GM23338 (cell line): Measurements from ENCODE around the gene TSSC4. TPM values are rescaled to one million over a fixed set of nuclear protein-coding genes. Genes with fewer than 3 reads are reported as not detected.

ENCODE experiments used
- ATAC-seq: fragments of 200-7000 bp; cut with Tn5 transposase; 3 replicates; pipeline ENCODE4 v1.9.1; 2020
- DNase-seq: peaks from one replicate; pipeline ENCODE4 v3.0.0-alpha.2; 2015; ENCODE audit warnings: low spot score
- H2AFZ ChIP-seq: fragments of 200-600 bp; sonication (generic); 2 replicates; pipeline ENCODE4 v1.8.0; 2016; ENCODE audit warnings: antibody characterized with exemption, mild to moderate bottlenecking, moderate library complexity
- H3F3A ChIP-seq: fragments of 200-600 bp; sonication (generic); replicated peaks from 2 replicates; pipeline ENCODE4 v1.8.0; 2017; ENCODE audit warnings: antibody characterized with exemption, mixed run types, low read depth
- H3K27ac ChIP-seq: fragments of 200-600 bp; sonication (generic); 2 replicates; pipeline ENCODE4 v1.6.1; 2016; ENCODE audit warnings: low read depth
- H3K27me3 ChIP-seq: fragments of 200-600 bp; sonication (generic); 2 replicates; pipeline ENCODE4 v1.8.0; 2016; ENCODE audit warnings: mild to moderate bottlenecking, mixed run types, moderate library complexity; ENCODE audit not compliant: insufficient read depth
- H3K36me3 ChIP-seq: fragments of 200-600 bp; sonication (generic); 2 replicates; pipeline ENCODE4 v1.8.0; 2016; ENCODE audit warnings: mild to moderate bottlenecking; ENCODE audit not compliant: insufficient read depth
- H3K4me1 ChIP-seq: fragments of 200-600 bp; sonication (generic); 2 replicates; pipeline ENCODE4 v1.8.0; 2016; ENCODE audit warnings: mild to moderate bottlenecking, moderate library complexity; ENCODE audit not compliant: insufficient read depth
- H3K4me2 ChIP-seq: fragments of 200-600 bp; sonication (generic); 2 replicates; pipeline ENCODE4 v1.7.1; 2017; ENCODE audit warnings: mixed run types
- H3K4me3 ChIP-seq: fragments of 200-600 bp; sonication (generic); 2 replicates; pipeline ENCODE4 v1.6.1; 2016; ENCODE audit warnings: mixed run types
- H3K79me2 ChIP-seq: fragments of 200-600 bp; sonication (generic); replicated peaks from 2 replicates; pipeline ENCODE4 v1.8.0; 2017; ENCODE audit warnings: mild to moderate bottlenecking; ENCODE audit not compliant: insufficient read depth
- H3K9me2 ChIP-seq: fragments of 200-600 bp; sonication (generic); 2 replicates; pipeline ENCODE4 v1.8.0; 2017; ENCODE audit not compliant: insufficient read depth
- H4K20me1 ChIP-seq: fragments of 200-600 bp; sonication (generic); replicated peaks from 2 replicates; pipeline ENCODE4 v1.8.0; 2017; ENCODE audit warnings: mild to moderate bottlenecking; ENCODE audit not compliant: insufficient read depth
- H3K27ac Mint-ChIP-seq: 2 replicates; pipeline ENCODE4 v1.8.0; 2020; ENCODE audit warnings: inconsistent platforms, mild to moderate bottlenecking, moderate library complexity, mixed read lengths
- H3K27me3 Mint-ChIP-seq: 3 replicates; pipeline ENCODE4 v1.8.0; 2022; ENCODE audit warnings: low read depth, mild to moderate bottlenecking, moderate library complexity, mixed read lengths, inconsistent platforms; ENCODE audit not compliant: insufficient read depth, poor library complexity
- H3K36me3 Mint-ChIP-seq: 3 replicates; pipeline ENCODE4 v1.8.0; 2021; ENCODE audit warnings: low read depth, mild to moderate bottlenecking, inconsistent platforms, moderate library complexity, mixed read lengths
- H3K4me1 Mint-ChIP-seq: 3 replicates; pipeline ENCODE4 v1.8.0; 2020; ENCODE audit warnings: mild to moderate bottlenecking, inconsistent platforms, mixed read lengths
- H3K4me3 Mint-ChIP-seq: 3 replicates; pipeline ENCODE4 v1.8.0; 2021; ENCODE audit warnings: moderate library complexity, mild to moderate bottlenecking, inconsistent platforms, mixed read lengths
- H3K9me3 Mint-ChIP-seq: 3 replicates; pipeline ENCODE4 v1.8.0; 2020; ENCODE audit warnings: moderate library complexity, mild to moderate bottlenecking, inconsistent platforms, mixed read lengths
- CREB1 ChIP-seq: fragments of 250-450 bp; sonication (Bioruptor Pico); IDR thresholded peaks from 2 replicates; pipeline ENCODE4 v1.5.0; 2020; ENCODE audit warnings: low read depth, mild to moderate bottlenecking, moderate library complexity
- EZH2 ChIP-seq: fragments of 200-600 bp; sonication (generic); IDR thresholded peaks from one replicate; pipeline ENCODE4 v1.8.0; 2017; ENCODE audit warnings: antibody characterized with exemption, mild to moderate bottlenecking, low read depth; ENCODE audit not compliant: unreplicated experiment
- EZH2phosphoT487 ChIP-seq: fragments of 200-600 bp; sonication (generic); IDR thresholded peaks from one replicate; pipeline ENCODE4 v1.8.1; 2018; ENCODE audit warnings: antibody characterized with exemption; ENCODE audit not compliant: unreplicated experiment
- NANOG ChIP-seq: IDR thresholded peaks from 2 replicates; pipeline ENCODE4 v1.6.1; 2016; ENCODE audit warnings: antibody characterized with exemption, borderline replicate concordance
- POLR2AphosphoS5 ChIP-seq: IDR thresholded peaks from 2 replicates; pipeline ENCODE4 v1.6.1; 2016; ENCODE audit warnings: antibody characterized with exemption, low read depth
- ZNF114 ChIP-seq: fragments of 250-450 bp; sonication (Bioruptor Pico); IDR thresholded peaks from 2 replicates; pipeline ENCODE4 v1.5.0; 2020; ENCODE audit warnings: mild to moderate bottlenecking, moderate library complexity
- polyA plus RNA-seq: library from polyadenylated mRNA; unstranded; fragments of >200 nt; fragmentation: Nextera tagmentation; extraction: Ambion mirVana; gene quantifications from 2 replicates; pipeline ENCODE4 v1.2.1, GENCODE V29; 2016
- total RNA-seq: library from RNA; depleted of rRNA; stranded (reverse); fragments of >200 nt; shearing (Covaris generic); gene quantifications from 2 replicates; pipeline ENCODE4 v1.2.3, GENCODE V29; 2014
- TF ChIP-seq, protein P1 (sequence below): fragments of 250-450 bp; sonication (Bioruptor Pico); IDR thresholded peaks from 2 replicates; pipeline ENCODE4 v1.5.0; 2020; ENCODE audit warnings: mild to moderate bottlenecking, moderate library complexity
- TF ChIP-seq, protein P2 (sequence below), 2 experiments: fragments of 200-600 bp in 1 of 2; sonication (generic) in 1 of 2; conservative IDR thresholded peaks; 2 replicates each; pipeline versions ENCODE4 v1.5.1 to v1.6.1; 2016 to 2017; ENCODE audit warnings: antibody characterized with exemption in 2 of 2, low read depth in 2 of 2, mild to moderate bottlenecking in 2 of 2, moderate library complexity in 1 of 2
- TF ChIP-seq, protein P3 (sequence below): IDR thresholded peaks from 2 replicates; pipeline ENCODE4 v1.6.1; 2016; ENCODE audit warnings: antibody characterized with exemption

The TSSC4 gene
- total and polyA plus RNA-seq, 2 experiments from 2014 or later, result 27.5 to 44.3 TPM

DNA sequence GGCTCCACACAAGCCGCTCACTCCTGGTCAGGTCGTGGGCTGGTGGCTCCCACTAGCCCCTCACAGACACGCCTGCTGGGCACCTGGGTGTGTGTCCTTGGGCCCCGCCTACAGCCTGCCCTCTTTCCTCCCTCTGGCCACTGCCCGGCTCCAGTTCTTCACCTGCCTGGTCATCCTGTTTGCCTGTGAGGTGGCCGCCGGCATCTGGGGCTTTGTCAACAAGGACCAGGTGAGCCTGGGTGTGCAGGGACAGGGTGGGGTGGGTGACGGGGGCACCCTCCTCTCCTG lies 5.8 kb upstream of the TSSC4 start (continued):
- TF ChIP-seq, protein P1, sequence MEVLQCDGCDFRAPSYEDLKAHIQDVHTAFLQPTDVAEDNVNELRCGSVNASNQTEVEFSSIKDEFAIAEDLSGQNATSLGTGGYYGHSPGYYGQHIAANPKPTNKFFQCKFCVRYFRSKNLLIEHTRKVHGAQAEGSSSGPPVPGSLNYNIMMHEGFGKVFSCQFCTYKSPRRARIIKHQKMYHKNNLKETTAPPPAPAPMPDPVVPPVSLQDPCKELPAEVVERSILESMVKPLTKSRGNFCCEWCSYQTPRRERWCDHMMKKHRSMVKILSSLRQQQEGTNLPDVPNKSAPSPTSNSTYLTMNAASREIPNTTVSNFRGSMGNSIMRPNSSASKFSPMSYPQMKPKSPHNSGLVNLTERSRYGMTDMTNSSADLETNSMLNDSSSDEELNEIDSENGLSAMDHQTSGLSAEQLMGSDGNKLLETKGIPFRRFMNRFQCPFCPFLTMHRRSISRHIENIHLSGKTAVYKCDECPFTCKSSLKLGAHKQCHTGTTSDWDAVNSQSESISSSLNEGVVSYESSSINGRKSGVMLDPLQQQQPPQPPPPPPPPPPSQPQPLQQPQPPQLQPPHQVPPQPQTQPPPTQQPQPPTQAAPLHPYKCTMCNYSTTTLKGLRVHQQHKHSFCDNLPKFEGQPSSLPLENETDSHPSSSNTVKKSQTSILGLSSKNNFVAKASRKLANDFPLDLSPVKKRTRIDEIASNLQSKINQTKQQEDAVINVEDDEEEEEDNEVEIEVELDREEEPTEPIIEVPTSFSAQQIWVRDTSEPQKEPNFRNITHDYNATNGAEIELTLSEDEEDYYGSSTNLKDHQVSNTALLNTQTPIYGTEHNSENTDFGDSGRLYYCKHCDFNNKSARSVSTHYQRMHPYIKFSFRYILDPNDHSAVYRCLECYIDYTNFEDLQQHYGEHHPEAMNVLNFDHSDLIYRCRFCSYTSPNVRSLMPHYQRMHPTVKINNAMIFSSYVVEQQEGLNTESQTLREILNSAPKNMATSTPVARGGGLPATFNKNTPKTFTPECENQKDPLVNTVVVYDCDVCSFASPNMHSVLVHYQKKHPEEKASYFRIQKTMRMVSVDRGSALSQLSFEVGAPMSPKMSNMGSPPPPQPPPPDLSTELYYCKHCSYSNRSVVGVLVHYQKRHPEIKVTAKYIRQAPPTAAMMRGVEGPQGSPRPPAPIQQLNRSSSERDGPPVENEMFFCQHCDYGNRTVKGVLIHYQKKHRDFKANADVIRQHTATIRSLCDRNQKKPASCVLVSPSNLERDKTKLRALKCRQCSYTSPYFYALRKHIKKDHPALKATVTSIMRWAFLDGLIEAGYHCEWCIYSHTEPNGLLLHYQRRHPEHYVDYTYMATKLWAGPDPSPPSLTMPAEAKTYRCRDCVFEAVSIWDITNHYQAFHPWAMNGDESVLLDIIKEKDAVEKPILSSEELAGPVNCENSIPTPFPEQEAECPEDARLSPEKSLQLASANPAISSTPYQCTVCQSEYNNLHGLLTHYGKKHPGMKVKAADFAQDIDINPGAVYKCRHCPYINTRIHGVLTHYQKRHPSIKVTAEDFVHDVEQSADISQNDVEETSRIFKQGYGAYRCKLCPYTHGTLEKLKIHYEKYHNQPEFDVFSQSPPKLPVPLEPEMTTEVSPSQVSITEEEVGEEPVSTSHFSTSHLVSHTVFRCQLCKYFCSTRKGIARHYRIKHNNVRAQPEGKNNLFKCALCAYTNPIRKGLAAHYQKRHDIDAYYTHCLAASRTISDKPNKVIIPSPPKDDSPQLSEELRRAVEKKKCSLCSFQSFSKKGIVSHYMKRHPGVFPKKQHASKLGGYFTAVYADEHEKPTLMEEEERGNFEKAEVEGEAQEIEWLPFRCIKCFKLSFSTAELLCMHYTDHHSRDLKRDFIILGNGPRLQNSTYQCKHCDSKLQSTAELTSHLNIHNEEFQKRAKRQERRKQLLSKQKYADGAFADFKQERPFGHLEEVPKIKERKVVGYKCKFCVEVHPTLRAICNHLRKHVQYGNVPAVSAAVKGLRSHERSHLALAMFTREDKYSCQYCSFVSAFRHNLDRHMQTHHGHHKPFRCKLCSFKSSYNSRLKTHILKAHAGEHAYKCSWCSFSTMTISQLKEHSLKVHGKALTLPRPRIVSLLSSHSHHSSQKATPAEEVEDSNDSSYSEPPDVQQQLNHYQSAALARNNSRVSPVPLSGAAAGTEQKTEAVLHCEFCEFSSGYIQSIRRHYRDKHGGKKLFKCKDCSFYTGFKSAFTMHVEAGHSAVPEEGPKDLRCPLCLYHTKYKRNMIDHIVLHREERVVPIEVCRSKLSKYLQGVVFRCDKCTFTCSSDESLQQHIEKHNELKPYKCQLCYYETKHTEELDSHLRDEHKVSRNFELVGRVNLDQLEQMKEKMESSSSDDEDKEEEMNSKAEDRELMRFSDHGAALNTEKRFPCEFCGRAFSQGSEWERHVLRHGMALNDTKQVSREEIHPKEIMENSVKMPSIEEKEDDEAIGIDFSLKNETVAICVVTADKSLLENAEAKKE (CRISPR knock-in tag), result no peak
- TF ChIP-seq EZH2 (no peak), POLR2AphosphoS5 (no peak), ZNF114 (no peak), CREB1 (CRISPR knock-in tag) (no peak), EZH2phosphoT487 (no peak), NANOG (no peak)

DNA sequence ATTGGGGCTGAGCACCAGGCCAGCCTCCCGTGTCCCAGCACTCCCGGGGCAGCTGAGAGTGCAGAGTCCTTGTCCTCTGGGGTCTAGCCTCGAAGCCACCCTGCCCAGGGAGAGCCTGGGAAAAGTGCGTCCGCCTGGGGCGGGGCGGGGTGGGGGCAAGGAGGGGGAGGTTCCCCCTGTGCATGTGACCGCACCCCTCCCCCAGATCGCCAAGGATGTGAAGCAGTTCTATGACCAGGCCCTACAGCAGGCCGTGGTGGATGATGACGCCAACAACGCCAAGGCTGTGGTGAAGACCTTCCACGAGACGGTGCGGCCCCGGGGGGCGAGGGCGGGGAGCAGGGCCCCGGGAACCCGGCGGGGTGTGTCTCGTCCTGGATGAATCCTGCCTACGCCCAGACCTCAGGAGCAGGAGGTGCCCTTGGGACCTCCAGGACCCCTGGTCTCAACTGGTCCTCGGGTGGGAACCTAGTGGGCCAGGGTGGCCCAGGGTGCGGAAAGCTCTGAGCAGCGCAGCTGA lies 5.3 kb upstream of the TSSC4 start:
- no peak overlapping the region for H3K4me2 ChIP-seq
- no peak overlapping the region for H2AFZ ChIP-seq
- no peak overlapping the region for H3K27ac ChIP-seq
- no peaks in the 10 kb centered on the region for H3K9me3 Mint-ChIP-seq
- ATAC-seq, result no peak
- no peaks in the 10 kb centered on the region for H3K4me1 ChIP-seq
- no peak for DNase-seq
- no peaks in the 10 kb centered on the region for H3K27me3 ChIP-seq
- peaks cover 7% of the 10 kb centered on the region for H3K27me3 Mint-ChIP-seq
- no peaks in the 10 kb centered on the region; the same call in 1 of the 2 replicates for H3K36me3 ChIP-seq
- H3F3A ChIP-seq, result no peaks in the 10 kb centered on the region
- H3K4me1 Mint-ChIP-seq, result peaks cover 2% of the 10 kb centered on the region
- no peaks in the 10 kb centered on the region for H3K9me2 ChIP-seq
- H4K20me1 ChIP-seq, result no peaks in the 10 kb centered on the region; the same call in 1 of the 2 replicates
- TF ChIP-seq EZH2 (no peak), NANOG (no peak)
- TF ChIP-seq, protein P2, sequence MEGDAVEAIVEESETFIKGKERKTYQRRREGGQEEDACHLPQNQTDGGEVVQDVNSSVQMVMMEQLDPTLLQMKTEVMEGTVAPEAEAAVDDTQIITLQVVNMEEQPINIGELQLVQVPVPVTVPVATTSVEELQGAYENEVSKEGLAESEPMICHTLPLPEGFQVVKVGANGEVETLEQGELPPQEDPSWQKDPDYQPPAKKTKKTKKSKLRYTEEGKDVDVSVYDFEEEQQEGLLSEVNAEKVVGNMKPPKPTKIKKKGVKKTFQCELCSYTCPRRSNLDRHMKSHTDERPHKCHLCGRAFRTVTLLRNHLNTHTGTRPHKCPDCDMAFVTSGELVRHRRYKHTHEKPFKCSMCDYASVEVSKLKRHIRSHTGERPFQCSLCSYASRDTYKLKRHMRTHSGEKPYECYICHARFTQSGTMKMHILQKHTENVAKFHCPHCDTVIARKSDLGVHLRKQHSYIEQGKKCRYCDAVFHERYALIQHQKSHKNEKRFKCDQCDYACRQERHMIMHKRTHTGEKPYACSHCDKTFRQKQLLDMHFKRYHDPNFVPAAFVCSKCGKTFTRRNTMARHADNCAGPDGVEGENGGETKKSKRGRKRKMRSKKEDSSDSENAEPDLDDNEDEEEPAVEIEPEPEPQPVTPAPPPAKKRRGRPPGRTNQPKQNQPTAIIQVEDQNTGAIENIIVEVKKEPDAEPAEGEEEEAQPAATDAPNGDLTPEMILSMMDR (conservative IDR thresholded peaks at IDR 0.05; ENCODE audit: low read depth in 2 of 2), result no peak
- TF ChIP-seq, protein P3, sequence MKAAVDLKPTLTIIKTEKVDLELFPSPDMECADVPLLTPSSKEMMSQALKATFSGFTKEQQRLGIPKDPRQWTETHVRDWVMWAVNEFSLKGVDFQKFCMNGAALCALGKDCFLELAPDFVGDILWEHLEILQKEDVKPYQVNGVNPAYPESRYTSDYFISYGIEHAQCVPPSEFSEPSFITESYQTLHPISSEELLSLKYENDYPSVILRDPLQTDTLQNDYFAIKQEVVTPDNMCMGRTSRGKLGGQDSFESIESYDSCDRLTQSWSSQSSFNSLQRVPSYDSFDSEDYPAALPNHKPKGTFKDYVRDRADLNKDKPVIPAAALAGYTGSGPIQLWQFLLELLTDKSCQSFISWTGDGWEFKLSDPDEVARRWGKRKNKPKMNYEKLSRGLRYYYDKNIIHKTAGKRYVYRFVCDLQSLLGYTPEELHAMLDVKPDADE, result no peak
- no peak overlapping the region for H3K27ac Mint-ChIP-seq
- peaks cover 3% of the 10 kb centered on the region for H3K79me2 ChIP-seq
- no peak overlapping the region for H3K4me3 Mint-ChIP-seq
- H3K4me3 ChIP-seq, result no peak overlapping the region
- peaks cover 10% of the 10 kb centered on the region; the same call in 1 of the 3 replicates for H3K36me3 Mint-ChIP-seq
